ENCODE measurements around the gene DLX4. TPM values are rescaled to one million over a fixed set of nuclear protein-coding genes. Genes with fewer than 3 reads are reported as not detected.
A peak's percentile ranks its signal among the peaks of the same experiment; 100 is the strongest.

Gene DLX4
- polyA plus RNA-seq, 1 donor = 3.9 TPM

DNA sequence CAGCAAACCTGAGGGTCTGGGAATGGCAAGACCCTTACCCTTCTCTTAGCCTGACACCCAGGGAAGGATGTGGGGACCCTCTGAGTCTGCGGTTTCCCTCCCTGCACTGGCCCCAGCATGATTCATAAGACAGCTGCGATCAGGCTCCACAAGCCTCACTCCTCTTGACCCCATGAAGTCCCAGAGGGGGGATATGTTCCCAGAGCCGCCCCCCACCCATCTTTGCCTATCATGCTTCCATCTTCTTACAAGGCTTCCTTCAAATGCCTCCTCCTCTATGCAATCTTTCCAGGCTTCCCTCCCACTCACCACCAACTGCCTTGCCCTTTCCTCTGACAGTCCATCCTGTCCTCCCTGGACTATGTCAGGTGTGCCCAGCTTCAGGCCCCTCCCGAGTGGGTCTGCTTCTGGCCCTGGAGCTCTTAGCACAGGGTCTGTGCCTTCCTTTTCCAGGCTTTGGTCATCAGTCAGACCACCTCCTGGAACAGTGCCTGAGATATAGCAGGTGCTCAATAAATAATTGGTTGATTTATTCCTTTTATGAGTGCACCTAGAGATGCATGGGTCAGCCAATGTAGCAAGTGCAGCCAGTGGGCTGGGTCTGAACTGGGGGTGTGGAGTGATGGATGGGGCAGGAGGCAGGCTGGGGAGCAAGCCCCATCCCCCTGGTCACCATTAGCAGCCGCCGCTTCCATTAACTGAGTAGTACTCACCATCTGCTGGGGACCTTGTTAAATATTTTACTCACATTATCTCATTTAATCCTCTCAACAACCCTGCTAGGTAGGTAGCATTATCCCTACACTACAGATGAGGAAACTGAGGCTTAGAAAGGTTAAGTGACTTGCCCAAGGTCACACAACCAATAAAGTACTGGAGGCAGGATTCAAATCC, 17.7 kb downstream of the DLX4 start:
- H3K9me3 ChIP-seq (ENCODE audit: control insufficient read depth, low read depth, low read length) = peaks cover 5% of the 10 kb centered on the region
- no peaks in the 10 kb centered on the region for H3K36me3 ChIP-seq (ENCODE audit: control insufficient read depth, insufficient read depth, low read length)
- H3K4me3 ChIP-seq (ENCODE audit: low read length) = no peak overlapping the region
- WGBS (ENCODE audit: insufficient coverage, low lambda C conversion rate) = no CpG with 5 or more reads among the region's 6 CpGs
- DNase-seq = no peak
- peaks cover 77% of the 10 kb centered on the region for H3K27me3 ChIP-seq (ENCODE audit: control insufficient read depth, insufficient read depth, low read length)
- H3K27ac ChIP-seq (ENCODE audit: low read length) = no peak overlapping the region
- no peaks in the 10 kb centered on the region for H3K4me1 ChIP-seq (ENCODE audit: control insufficient read depth, insufficient read depth, low read length)

DNA sequence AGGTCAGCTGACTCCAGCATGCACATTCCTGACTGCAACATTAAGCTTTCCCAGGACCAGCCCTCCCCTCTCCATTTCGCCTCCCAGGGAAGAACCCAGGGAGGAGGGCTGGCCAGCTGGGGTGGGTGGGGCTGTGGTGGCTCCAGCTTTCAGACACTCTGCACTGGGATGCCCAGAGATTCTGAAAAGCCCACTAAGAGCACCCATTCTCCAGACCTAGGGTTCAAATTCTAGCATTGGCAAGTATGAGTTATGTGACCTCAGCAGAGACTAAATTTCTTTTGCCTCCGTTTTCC, 18.2 kb downstream of the DLX4 start:
- Histone ChIP-seq H3K4me1 (ENCODE audit: control insufficient read depth, insufficient read depth, low read length) (no peaks in the 10 kb centered on the region), H3K27me3 (ENCODE audit: control insufficient read depth, insufficient read depth, low read length) (peaks cover 82% of the 10 kb centered on the region), H3K27ac (ENCODE audit: low read length) (no peak overlapping the region), H3K9me3 (ENCODE audit: control insufficient read depth, low read depth, low read length) (peaks cover 5% of the 10 kb centered on the region), H3K4me3 (ENCODE audit: low read length) (no peak overlapping the region), H3K36me3 (ENCODE audit: control insufficient read depth, insufficient read depth, low read length) (no peaks in the 10 kb centered on the region)
- DNase-seq = no peak
- 100% methylated on average over 1 of the region's 2 CpGs for WGBS (ENCODE audit: insufficient coverage, low lambda C conversion rate)

DNA sequence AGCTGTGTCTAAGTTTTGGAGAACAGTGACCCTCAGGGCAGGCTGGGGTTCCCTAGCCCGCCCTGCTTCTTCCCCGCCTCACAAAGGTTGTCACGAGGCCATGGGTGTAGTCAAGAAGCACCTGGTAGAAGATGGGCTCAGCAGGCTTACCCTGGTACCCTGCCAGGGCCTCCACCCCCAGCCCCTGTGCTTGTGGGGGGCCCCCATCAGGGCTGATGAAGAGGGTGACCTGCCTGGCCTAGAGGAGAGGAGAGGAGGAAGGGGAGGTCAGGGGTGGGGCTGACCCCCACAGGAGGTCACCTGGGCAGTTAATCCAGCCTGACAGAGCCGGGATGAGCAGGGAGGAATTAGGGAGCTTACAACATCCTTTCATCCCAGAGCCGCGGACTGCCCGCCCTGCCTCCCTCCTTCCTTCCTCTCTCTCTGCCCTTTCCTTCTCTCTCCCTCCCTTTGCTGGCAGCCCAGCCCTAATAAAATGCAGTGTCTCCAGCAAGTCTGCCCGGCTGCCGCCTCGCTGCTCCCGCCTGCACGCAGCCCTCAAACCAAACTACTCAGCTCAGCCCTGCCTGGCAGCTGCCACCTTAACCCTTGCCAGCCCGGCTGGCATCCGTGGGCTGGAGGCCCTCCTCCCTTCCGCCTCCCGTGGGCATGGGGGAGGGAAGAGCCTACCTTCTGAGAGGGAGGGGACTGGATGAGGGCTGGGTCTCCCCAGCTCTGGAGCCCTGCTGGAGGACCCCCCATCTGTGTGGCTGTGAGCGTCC, 18.9 kb downstream of the DLX4 start:
- H3K36me3 ChIP-seq (ENCODE audit: control insufficient read depth, insufficient read depth, low read length) = no peaks in the 10 kb centered on the region
- 0% methylated on average over 2 of the region's 17 CpGs for WGBS (ENCODE audit: insufficient coverage, low lambda C conversion rate)
- H3K27ac ChIP-seq (ENCODE audit: low read length) = no peak overlapping the region
- DNase-seq = no peak
- H3K27me3 ChIP-seq (ENCODE audit: control insufficient read depth, insufficient read depth, low read length) = peaks cover 84% of the 10 kb centered on the region
- peaks cover 5% of the 10 kb centered on the region for H3K9me3 ChIP-seq (ENCODE audit: control insufficient read depth, low read depth, low read length)
- no peak overlapping the region for H3K4me3 ChIP-seq (ENCODE audit: low read length)
- peaks cover under 1% of the 10 kb centered on the region for H3K4me1 ChIP-seq (ENCODE audit: control insufficient read depth, insufficient read depth, low read length)

DNA sequence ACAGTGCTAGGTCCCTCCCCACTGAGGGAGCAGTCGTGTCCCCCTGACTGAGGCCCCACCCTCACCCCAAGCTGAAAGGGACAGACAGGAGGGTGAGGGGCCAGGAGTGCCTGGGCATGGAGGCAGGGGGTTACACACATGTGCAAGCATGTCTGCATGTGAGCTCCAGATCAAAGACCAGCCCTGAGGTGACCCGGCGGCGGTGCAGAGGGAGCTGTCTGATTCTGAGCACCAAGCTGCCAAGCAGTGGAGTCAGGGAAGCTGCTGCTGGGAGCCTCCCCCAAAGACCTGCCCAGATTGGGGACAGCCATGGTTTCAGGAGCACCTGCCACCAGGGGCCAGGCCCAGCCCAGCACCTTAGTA, 20.5 kb downstream of the DLX4 start:
- no peak overlapping the region for H3K27ac ChIP-seq (ENCODE audit: low read length)
- H3K4me1 ChIP-seq (ENCODE audit: control insufficient read depth, insufficient read depth, low read length) = peaks cover 8% of the 10 kb centered on the region
- peaks cover 8% of the 10 kb centered on the region for H3K9me3 ChIP-seq (ENCODE audit: control insufficient read depth, low read depth, low read length)
- no peak overlapping the region for H3K4me3 ChIP-seq (ENCODE audit: low read length)
- no CpG with 5 or more reads among the region's 4 CpGs for WGBS (ENCODE audit: insufficient coverage, low lambda C conversion rate)
- H3K27me3 ChIP-seq (ENCODE audit: control insufficient read depth, insufficient read depth, low read length) = peaks cover 92% of the 10 kb centered on the region
- DNase-seq = no peak
- H3K36me3 ChIP-seq (ENCODE audit: control insufficient read depth, insufficient read depth, low read length) = no peaks in the 10 kb centered on the region

DNA sequence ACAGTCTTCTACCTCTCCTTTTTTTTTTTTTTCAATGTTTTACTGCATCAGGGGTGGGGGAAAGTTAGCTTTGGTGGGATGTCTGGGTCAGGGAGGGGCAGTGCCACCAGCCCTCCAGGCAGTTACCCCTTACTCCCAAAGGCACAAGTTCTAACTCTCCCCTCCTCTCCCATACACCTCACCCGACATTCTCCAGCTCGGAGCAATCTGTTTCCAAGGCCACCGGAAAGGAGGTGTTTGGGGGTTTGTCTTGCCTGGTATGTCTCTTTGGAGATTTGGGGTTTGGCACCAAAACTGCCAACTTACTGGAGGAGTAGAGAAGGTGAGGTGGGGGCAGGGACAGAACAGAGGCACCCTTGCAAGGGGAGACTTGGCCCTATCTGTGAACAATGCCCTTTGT, 21.3 kb downstream of the DLX4 start:
- H3K4me1 ChIP-seq (ENCODE audit: control insufficient read depth, insufficient read depth, low read length) = peaks cover 15% of the 10 kb centered on the region
- H3K27ac ChIP-seq (ENCODE audit: low read length) = no peak overlapping the region
- DNase-seq = no peak
- no peak overlapping the region for H3K4me3 ChIP-seq (ENCODE audit: low read length)
- H3K36me3 ChIP-seq (ENCODE audit: control insufficient read depth, insufficient read depth, low read length) = no peaks in the 10 kb centered on the region
- no CpG with 5 or more reads among the region's 3 CpGs for WGBS (ENCODE audit: insufficient coverage, low lambda C conversion rate)
- peaks cover 97% of the 10 kb centered on the region for H3K27me3 ChIP-seq (ENCODE audit: control insufficient read depth, insufficient read depth, low read length)
- H3K9me3 ChIP-seq (ENCODE audit: control insufficient read depth, low read depth, low read length) = peaks cover 13% of the 10 kb centered on the region

DNA sequence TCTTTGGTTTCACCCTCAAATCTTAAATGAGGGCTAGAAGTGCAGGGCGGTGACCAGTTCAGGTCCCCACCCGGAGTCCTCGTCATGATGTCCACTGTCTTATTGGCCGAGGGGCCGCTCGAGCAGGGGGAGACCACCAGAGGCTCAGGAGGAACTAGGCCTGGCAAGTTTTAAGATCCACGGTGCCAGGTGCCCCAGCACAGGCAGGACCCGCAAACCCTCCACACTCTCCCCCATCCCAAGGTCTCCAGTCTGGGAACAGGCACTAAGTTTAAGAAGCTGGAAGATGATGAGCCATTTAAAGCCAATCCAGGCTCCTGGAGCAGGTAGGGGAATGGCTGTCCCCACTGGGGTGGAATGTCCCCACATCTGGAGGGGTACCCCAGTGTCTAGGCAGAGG, 21.9 kb downstream of the DLX4 start:
- WGBS (ENCODE audit: insufficient coverage, low lambda C conversion rate) = no CpG with 5 or more reads among the region's 8 CpGs
- Histone ChIP-seq H3K27me3 (ENCODE audit: control insufficient read depth, insufficient read depth, low read length) (peaks cover 97% of the 10 kb centered on the region), H3K9me3 (ENCODE audit: control insufficient read depth, low read depth, low read length) (peaks cover 13% of the 10 kb centered on the region), H3K36me3 (ENCODE audit: control insufficient read depth, insufficient read depth, low read length) (no peaks in the 10 kb centered on the region), H3K27ac (ENCODE audit: low read length) (no peak overlapping the region), H3K4me3 (ENCODE audit: low read length) (no peak overlapping the region), H3K4me1 (ENCODE audit: control insufficient read depth, insufficient read depth, low read length) (peaks cover 17% of the 10 kb centered on the region)
- DNase-seq = no peak

DNA sequence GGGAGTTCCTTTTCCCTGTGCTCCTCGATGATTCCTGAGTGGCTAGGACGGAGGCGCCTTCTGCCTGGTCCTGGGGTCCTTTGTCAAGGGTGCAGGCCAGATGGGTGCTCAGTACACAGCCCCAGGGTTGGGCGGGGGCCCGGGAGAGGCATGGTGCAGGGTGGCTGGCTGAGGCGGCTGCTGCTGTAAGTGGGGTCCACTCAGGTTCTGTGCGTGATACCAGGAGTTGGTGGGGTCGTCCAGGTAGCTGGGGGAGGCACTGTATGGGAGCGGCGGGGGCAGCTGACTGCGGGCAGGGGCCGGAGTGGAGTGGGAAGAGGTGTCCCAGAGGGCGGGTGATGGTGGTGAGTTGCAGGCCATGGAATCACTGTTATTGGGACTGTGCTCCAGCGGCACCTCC, 22.4 kb downstream of the DLX4 start:
- H3K4me3 ChIP-seq (ENCODE audit: low read length) = no peak overlapping the region
- DNase-seq = no peak
- H3K4me1 ChIP-seq (ENCODE audit: control insufficient read depth, insufficient read depth, low read length) = peaks cover 19% of the 10 kb centered on the region
- no peak overlapping the region for H3K27ac ChIP-seq (ENCODE audit: low read length)
- H3K36me3 ChIP-seq (ENCODE audit: control insufficient read depth, insufficient read depth, low read length) = no peaks in the 10 kb centered on the region
- peaks cover 13% of the 10 kb centered on the region for H3K9me3 ChIP-seq (ENCODE audit: control insufficient read depth, low read depth, low read length)
- WGBS (ENCODE audit: insufficient coverage, low lambda C conversion rate) = no CpG with 5 or more reads among the region's 14 CpGs
- peaks cover 98% of the 10 kb centered on the region for H3K27me3 ChIP-seq (ENCODE audit: control insufficient read depth, insufficient read depth, low read length)

DNA sequence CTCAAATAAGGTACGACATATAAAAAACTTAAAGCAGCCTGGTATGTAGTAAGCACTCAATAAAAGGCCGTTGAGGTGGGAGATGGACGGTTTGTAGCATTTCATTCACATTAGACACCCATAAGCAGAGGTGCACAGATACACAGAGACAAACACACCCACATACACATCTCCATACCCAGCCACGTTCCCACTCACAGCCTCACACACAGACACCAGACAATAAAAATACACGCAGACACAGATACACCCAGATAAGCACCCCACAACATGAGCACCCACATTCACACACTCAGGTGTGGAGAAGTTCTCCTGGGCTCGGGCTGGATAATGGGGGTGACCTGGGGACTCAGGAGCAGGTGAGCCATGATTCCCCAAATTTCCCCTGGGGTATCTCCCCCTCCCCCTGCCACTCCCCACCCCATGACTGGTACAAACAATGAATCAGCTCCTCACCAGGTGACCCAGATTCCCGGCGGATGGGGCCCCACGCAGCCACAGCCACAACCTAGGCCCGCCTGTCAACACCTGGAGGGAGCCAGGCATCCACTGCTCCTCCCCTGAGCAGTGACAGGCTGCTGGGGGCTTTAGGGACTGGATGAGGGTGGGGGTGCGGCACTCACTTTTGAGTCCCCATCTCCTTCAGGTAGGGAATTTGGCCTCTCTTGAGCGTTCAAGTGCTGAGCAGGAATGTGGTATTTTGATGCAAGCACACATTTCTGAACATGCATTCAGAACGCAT, 23.4 kb downstream of the DLX4 start:
- Histone ChIP-seq H3K4me1 (ENCODE audit: control insufficient read depth, insufficient read depth, low read length) (peaks cover 23% of the 10 kb centered on the region), H3K36me3 (ENCODE audit: control insufficient read depth, insufficient read depth, low read length) (no peaks in the 10 kb centered on the region), H3K9me3 (ENCODE audit: control insufficient read depth, low read depth, low read length) (peaks cover 13% of the 10 kb centered on the region), H3K4me3 (ENCODE audit: low read length) (no peak overlapping the region), H3K27me3 (ENCODE audit: control insufficient read depth, insufficient read depth, low read length) (peaks cover 97% of the 10 kb centered on the region), H3K27ac (ENCODE audit: low read length) (no peak overlapping the region)
- no peak for DNase-seq
- WGBS (ENCODE audit: insufficient coverage, low lambda C conversion rate) = no CpG with 5 or more reads among the region's 13 CpGs

DNA sequence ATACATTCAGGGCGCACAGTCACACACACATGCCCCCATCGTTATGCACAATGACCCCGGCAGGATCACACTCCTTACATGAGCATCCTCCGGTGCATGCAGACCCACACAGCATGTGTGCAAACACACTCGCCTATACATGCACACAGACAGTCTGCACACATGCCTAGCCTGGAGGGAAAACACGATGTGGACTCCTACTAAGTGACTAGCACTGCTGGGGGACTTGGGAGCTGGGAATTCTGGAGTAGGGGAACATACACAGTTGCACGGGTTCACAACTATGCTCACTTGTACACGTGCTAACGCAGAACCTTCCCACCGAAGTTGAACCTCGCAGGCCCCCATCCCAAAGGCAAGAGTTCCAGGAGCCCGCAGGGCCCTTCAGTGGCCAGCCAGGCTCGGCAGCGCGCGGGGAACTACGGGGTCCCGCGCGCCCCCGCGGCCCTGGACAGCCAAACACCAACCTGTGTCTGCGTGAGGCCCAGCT, 24.0 kb downstream of the DLX4 start:
- Histone ChIP-seq H3K4me3 (ENCODE audit: low read length) (peak overlapping the region; percentile 9), H3K9me3 (ENCODE audit: control insufficient read depth, low read depth, low read length) (peaks cover 10% of the 10 kb centered on the region), H3K4me1 (ENCODE audit: control insufficient read depth, insufficient read depth, low read length) (peaks cover 23% of the 10 kb centered on the region), H3K27me3 (ENCODE audit: control insufficient read depth, insufficient read depth, low read length) (peaks cover 97% of the 10 kb centered on the region), H3K27ac (ENCODE audit: low read length) (no peak overlapping the region), H3K36me3 (ENCODE audit: control insufficient read depth, insufficient read depth, low read length) (no peaks in the 10 kb centered on the region)
- no CpG with 5 or more reads among the region's 23 CpGs for WGBS (ENCODE audit: insufficient coverage, low lambda C conversion rate)
- no peak for DNase-seq

DNA sequence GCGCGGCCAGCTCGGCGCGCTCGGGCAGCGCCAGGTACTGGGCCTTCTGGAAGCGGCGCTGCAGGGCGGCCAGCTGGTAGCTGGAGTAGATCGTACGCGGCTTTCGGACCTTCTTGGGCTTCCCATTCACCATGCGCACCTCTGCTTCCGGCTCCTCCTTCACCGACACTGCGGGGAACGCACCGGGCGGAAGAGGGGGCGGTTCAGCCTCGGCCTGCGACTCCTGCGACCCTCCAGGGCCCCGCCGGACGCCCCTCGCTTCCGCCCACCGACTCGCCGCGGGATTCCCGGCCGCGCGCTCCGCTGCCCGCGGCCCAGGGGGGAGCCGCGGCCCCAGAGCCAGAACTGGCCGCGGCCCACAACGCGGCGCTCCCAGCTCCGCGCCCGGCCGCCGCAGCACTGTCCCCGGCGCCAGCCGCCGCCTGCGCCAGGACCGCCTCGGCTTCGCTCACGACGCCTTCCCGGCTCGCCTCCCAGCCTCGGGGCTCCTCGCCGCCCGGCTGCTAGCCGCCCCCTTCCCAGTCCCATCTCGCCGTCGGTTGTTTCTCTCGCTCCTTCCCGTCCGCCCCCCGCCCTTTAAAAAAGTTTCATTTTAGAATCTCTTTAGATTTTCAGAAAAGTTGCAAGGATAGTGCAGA, 24.6 kb downstream of the DLX4 start:
- WGBS (ENCODE audit: insufficient coverage, low lambda C conversion rate) = 0% methylated on average over 7 of the region's 77 CpGs
- DNase-seq = peak in 1 of 2 donors; percentile 55
- peaks cover 94% of the 10 kb centered on the region for H3K27me3 ChIP-seq (ENCODE audit: control insufficient read depth, insufficient read depth, low read length)
- H3K27ac ChIP-seq (ENCODE audit: low read length) = no peak overlapping the region
- peak overlapping the region; percentile 9 for H3K4me3 ChIP-seq (ENCODE audit: low read length)
- peaks cover 24% of the 10 kb centered on the region for H3K4me1 ChIP-seq (ENCODE audit: control insufficient read depth, insufficient read depth, low read length)
- peaks cover 8% of the 10 kb centered on the region for H3K9me3 ChIP-seq (ENCODE audit: control insufficient read depth, low read depth, low read length)
- H3K36me3 ChIP-seq (ENCODE audit: control insufficient read depth, insufficient read depth, low read length) = no peaks in the 10 kb centered on the region
